Measurements from ENCODE around the gene NSG1. TPM values are rescaled to one million over a fixed set of nuclear protein-coding genes. Genes with fewer than 3 reads are reported as not detected.
"Not testable (repeated sequence)": the region's sequence is repeated elsewhere in the genome, so short reads cannot be mapped to it uniquely, and the experiment has no call there.

Gene NSG1
- polyA plus RNA-seq, 4 donors: 0.27 to 12.2 (median 8.2) TPM; not detected in 1

GRCh38 chr4:4348585-4348984 lies 38.3 kb upstream of the NSG1 start:
- not testable (repeated sequence) for H3K27me3 ChIP-seq (ENCODE audit: control insufficient read depth in 3 of 3, insufficient read depth in 3 of 3, low read length in 3 of 3); DNase-seq; H3K27ac ChIP-seq (ENCODE audit: low read depth in 1 of 3, low read length in 2 of 3); H3K9me3 ChIP-seq (ENCODE audit: control insufficient read depth in 2 of 2, insufficient read depth in 1 of 2, low read depth in 1 of 2, low read length in 1 of 2); H3K4me3 ChIP-seq (ENCODE audit: low read depth in 1 of 3, low read length in 3 of 3); H3K4me1 ChIP-seq (ENCODE audit: control insufficient read depth in 3 of 3, insufficient read depth in 2 of 3, low read depth in 1 of 3, low read length in 2 of 3); FAIRE-seq; H3K36me3 ChIP-seq (ENCODE audit: control insufficient read depth in 3 of 3, insufficient read depth in 2 of 3, low read depth in 1 of 3, low read length in 3 of 3)
- WGBS, 3 donors: 69 to 73% (median 70%) methylated on average over 9 of the region's 9 CpGs

GRCh38 chr4:4349867-4350266 lies 37.0 kb upstream of the NSG1 start:
- Histone ChIP-seq H3K36me3 (ENCODE audit: control insufficient read depth in 3 of 3, insufficient read depth in 2 of 3, low read depth in 1 of 3, low read length in 3 of 3) (no peaks in the 10 kb centered on the region), H3K27ac (ENCODE audit: low read depth in 1 of 3, low read length in 2 of 3) (no peak overlapping the region), H3K27me3 (ENCODE audit: control insufficient read depth in 3 of 3, insufficient read depth in 3 of 3, low read length in 3 of 3) (no peaks in the 10 kb centered on the region), H3K4me3 (ENCODE audit: low read depth in 1 of 3, low read length in 3 of 3) (no peak overlapping the region), H3K4me1 (ENCODE audit: control insufficient read depth in 3 of 3, insufficient read depth in 2 of 3, low read depth in 1 of 3, low read length in 2 of 3) (no peaks in the 10 kb centered on the region), H3K9me3 (ENCODE audit: control insufficient read depth in 2 of 2, insufficient read depth in 1 of 2, low read depth in 1 of 2, low read length in 1 of 2) (no peaks in the 10 kb centered on the region)
- no peak for FAIRE-seq
- 65 to 79% (median 68%) methylated on average over 3 of the region's 3 CpGs for WGBS, 3 donors
- DNase-seq: no peak

GRCh38 chr4:4350909-4351308 lies 36.0 kb upstream of the NSG1 start:
- Histone ChIP-seq H3K27ac (ENCODE audit: low read depth in 1 of 3, low read length in 2 of 3) (no peak overlapping the region), H3K4me3 (ENCODE audit: low read depth in 1 of 3, low read length in 3 of 3) (no peak overlapping the region), H3K27me3 (ENCODE audit: control insufficient read depth in 3 of 3, insufficient read depth in 3 of 3, low read length in 3 of 3) (no peaks in the 10 kb centered on the region), H3K9me3 (ENCODE audit: control insufficient read depth in 2 of 2, insufficient read depth in 1 of 2, low read depth in 1 of 2, low read length in 1 of 2) (no peaks in the 10 kb centered on the region), H3K4me1 (ENCODE audit: control insufficient read depth in 3 of 3, insufficient read depth in 2 of 3, low read depth in 1 of 3, low read length in 2 of 3) (no peaks in the 10 kb centered on the region), H3K36me3 (ENCODE audit: control insufficient read depth in 3 of 3, insufficient read depth in 2 of 3, low read depth in 1 of 3, low read length in 3 of 3) (no peaks in the 10 kb centered on the region)
- FAIRE-seq (no peak), DNase-seq (no peak)
- whole genome bisulfite sequencing, 3 donors: 71 to 78% (median 72%) methylated on average over 4 of the region's 4 CpGs

- Histone ChIP-seq H3K27me3 (ENCODE audit: control insufficient read depth in 3 of 3, insufficient read depth in 3 of 3, low read length in 3 of 3) (peaks cover 0 to 7% (median 0%) of the 10 kb centered on the region in 3 donors), H3K9me3 (ENCODE audit: control insufficient read depth in 2 of 2, insufficient read depth in 1 of 2, low read depth in 1 of 2, low read length in 1 of 2) (no peaks in the 10 kb centered on the region), H3K4me1 (ENCODE audit: control insufficient read depth in 3 of 3, insufficient read depth in 2 of 3, low read depth in 1 of 3, low read length in 2 of 3) (no peaks in the 10 kb centered on the region), H3K36me3 (ENCODE audit: control insufficient read depth in 3 of 3, insufficient read depth in 2 of 3, low read depth in 1 of 3, low read length in 3 of 3) (no peaks in the 10 kb centered on the region), H3K4me3 (ENCODE audit: low read depth in 1 of 3, low read length in 3 of 3) (no peak overlapping the region), H3K27ac (ENCODE audit: low read depth in 1 of 3, low read length in 2 of 3) (no peak overlapping the region)
- no peak for FAIRE-seq
- DNase-seq: no peak
- WGBS, 3 donors: 4 to 44% (median 17%) methylated on average over 1 of the region's 1 CpG
Observed at GRCh38 chr4:4355302-4355701, 31.6 kb upstream of the NSG1 start.

GRCh38 chr4:4356106-4357041 lies 30.5 kb upstream of the NSG1 start:
- H3K27me3 ChIP-seq (ENCODE audit: control insufficient read depth in 3 of 3, insufficient read depth in 3 of 3, low read length in 3 of 3): peaks cover 0 to 7% (median 0%) of the 10 kb centered on the region in 3 donors
- no peaks in the 10 kb centered on the region for H3K36me3 ChIP-seq (ENCODE audit: control insufficient read depth in 3 of 3, insufficient read depth in 2 of 3, low read depth in 1 of 3, low read length in 3 of 3)
- no peaks in the 10 kb centered on the region for H3K4me1 ChIP-seq (ENCODE audit: control insufficient read depth in 3 of 3, insufficient read depth in 2 of 3, low read depth in 1 of 3, low read length in 2 of 3)
- no peak overlapping the region for H3K27ac ChIP-seq (ENCODE audit: low read depth in 1 of 3, low read length in 2 of 3)
- FAIRE-seq (no peak), DNase-seq (no peak)
- H3K4me3 ChIP-seq (ENCODE audit: low read depth in 1 of 3, low read length in 3 of 3): no peak overlapping the region
- 60 to 67% (median 66%) methylated on average over 24 to 26 of the region's 26 CpGs for WGBS, 3 donors
- H3K9me3 ChIP-seq (ENCODE audit: control insufficient read depth in 2 of 2, insufficient read depth in 1 of 2, low read depth in 1 of 2, low read length in 1 of 2): no peaks in the 10 kb centered on the region

GRCh38 chr4:4358093-4358854 lies 28.6 kb upstream of the NSG1 start:
- Histone ChIP-seq H3K4me3 (ENCODE audit: low read depth in 1 of 3, low read length in 3 of 3) (no peak overlapping the region), H3K36me3 (ENCODE audit: control insufficient read depth in 3 of 3, insufficient read depth in 2 of 3, low read depth in 1 of 3, low read length in 3 of 3) (no peaks in the 10 kb centered on the region), H3K27me3 (ENCODE audit: control insufficient read depth in 3 of 3, insufficient read depth in 3 of 3, low read length in 3 of 3) (peaks cover 0 to 7% (median 0%) of the 10 kb centered on the region in 3 donors), H3K9me3 (ENCODE audit: control insufficient read depth in 2 of 2, insufficient read depth in 1 of 2, low read depth in 1 of 2, low read length in 1 of 2) (no peaks in the 10 kb centered on the region), H3K27ac (ENCODE audit: low read depth in 1 of 3, low read length in 2 of 3) (no peak overlapping the region), H3K4me1 (ENCODE audit: control insufficient read depth in 3 of 3, insufficient read depth in 2 of 3, low read depth in 1 of 3, low read length in 2 of 3) (no peaks in the 10 kb centered on the region)
- FAIRE-seq (no peak), DNase-seq (no peak)
- 41 to 59% (median 48%) methylated on average over 13 of the region's 13 CpGs for WGBS, 3 donors

- H3K27ac ChIP-seq (ENCODE audit: low read depth in 1 of 3, low read length in 2 of 3): no peak overlapping the region
- WGBS, 3 donors: 73 to 82% (median 80%) methylated on average over 8 of the region's 8 CpGs
Observed at GRCh38 chr4:4361883-4362282, 25.0 kb upstream of the NSG1 start.

GRCh38 chr4:4362991-4363697 lies 23.8 kb upstream of the NSG1 start:
- WGBS, 3 donors: 74 to 79% (median 74%) methylated on average over 16 of the region's 16 CpGs
- Histone ChIP-seq H3K4me3 (ENCODE audit: low read depth in 1 of 3, low read length in 3 of 3) (no peak overlapping the region), H3K4me1 (ENCODE audit: control insufficient read depth in 3 of 3, insufficient read depth in 2 of 3, low read depth in 1 of 3, low read length in 2 of 3) (no peaks in the 10 kb centered on the region), H3K27me3 (ENCODE audit: control insufficient read depth in 3 of 3, insufficient read depth in 3 of 3, low read length in 3 of 3) (peaks cover 0 to 5% (median 0%) of the 10 kb centered on the region in 3 donors), H3K9me3 (ENCODE audit: control insufficient read depth in 2 of 2, insufficient read depth in 1 of 2, low read depth in 1 of 2, low read length in 1 of 2) (no peaks in the 10 kb centered on the region), H3K36me3 (ENCODE audit: control insufficient read depth in 3 of 3, insufficient read depth in 2 of 3, low read depth in 1 of 3, low read length in 3 of 3) (no peaks in the 10 kb centered on the region), H3K27ac (ENCODE audit: low read depth in 1 of 3, low read length in 2 of 3) (no peak overlapping the region)
- no peak for FAIRE-seq
- no peak for DNase-seq

More at GRCh38 chr4:4361883-4362282, 25.0 kb upstream of the NSG1 start:
- FAIRE-seq (no peak), DNase-seq (no peak)
- Histone ChIP-seq H3K9me3 (ENCODE audit: control insufficient read depth in 2 of 2, insufficient read depth in 1 of 2, low read depth in 1 of 2, low read length in 1 of 2) (no peaks in the 10 kb centered on the region), H3K27me3 (ENCODE audit: control insufficient read depth in 3 of 3, insufficient read depth in 3 of 3, low read length in 3 of 3) (peaks cover 0 to 9% (median 0%) of the 10 kb centered on the region in 3 donors), H3K36me3 (ENCODE audit: control insufficient read depth in 3 of 3, insufficient read depth in 2 of 3, low read depth in 1 of 3, low read length in 3 of 3) (no peaks in the 10 kb centered on the region), H3K4me3 (ENCODE audit: low read depth in 1 of 3, low read length in 3 of 3) (no peak overlapping the region), H3K4me1 (ENCODE audit: control insufficient read depth in 3 of 3, insufficient read depth in 2 of 3, low read depth in 1 of 3, low read length in 2 of 3) (no peaks in the 10 kb centered on the region)
